Liver (tissue), 3 donors: ENCODE measurements around the gene ZBTB18.

Experiments
- JUND ChIP-seq, 2 donors: IDR thresholded peaks; 2 replicates each; pipeline ENCODE4 v1.6.1; 2016; ENCODE audit warnings: antibody characterized with exemption in 2 of 2
- NR2F2 ChIP-seq: IDR thresholded peaks from 2 replicates; pipeline ENCODE4 v1.6.1; 2016; ENCODE audit warnings: antibody characterized with exemption
- TF ChIP-seq, protein P1 (sequence below): IDR thresholded peaks from 2 replicates; pipeline ENCODE4 v1.6.1; 2016; ENCODE audit warnings: antibody characterized with exemption
- TF ChIP-seq, protein P2 (sequence below): fragments of 150-350 bp; IDR thresholded peaks from 2 replicates; pipeline ENCODE4 v1.5.1; 2017; ENCODE audit warnings: improper control_type of control experiment, low read depth, low read length; ENCODE audit not compliant: missing input control
- TF ChIP-seq, protein P3 (sequence below): IDR thresholded peaks from 2 replicates; pipeline ENCODE4 v1.6.1; 2016; ENCODE audit warnings: antibody characterized with exemption, mild to moderate bottlenecking
- donor health status: healthy.
- donor health status: healthy.

DNA sequence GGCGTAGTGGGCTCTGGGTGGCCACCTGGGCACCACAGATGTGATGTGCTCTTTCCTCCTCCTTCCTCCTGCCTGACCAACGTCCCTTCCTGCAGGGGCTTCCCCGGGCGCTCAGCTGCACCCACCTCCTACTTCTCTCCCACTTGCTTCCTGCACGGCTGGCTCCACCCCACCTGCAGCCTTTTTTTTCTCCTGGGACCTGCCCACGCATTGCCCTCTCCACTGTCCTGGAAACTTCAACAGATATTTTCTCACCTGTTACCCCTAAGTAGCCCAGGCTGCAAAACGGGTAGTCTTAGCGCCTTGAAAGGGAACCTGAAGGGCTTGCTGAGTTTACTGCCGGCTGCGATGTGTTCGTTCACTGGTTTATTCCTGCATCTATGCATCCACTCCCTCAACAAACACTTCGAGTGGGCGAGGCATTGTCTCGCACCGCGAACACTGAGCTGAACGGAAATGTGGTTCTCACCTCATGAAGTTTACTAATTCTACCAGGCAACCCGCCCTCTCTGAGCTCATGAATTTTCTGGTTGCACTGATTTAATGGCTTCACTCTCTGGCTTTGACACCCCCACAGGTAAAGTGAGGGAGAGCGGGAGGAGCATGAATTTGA is 23.6 kb downstream of the ZBTB18 start:
- TF ChIP-seq, protein P1, sequence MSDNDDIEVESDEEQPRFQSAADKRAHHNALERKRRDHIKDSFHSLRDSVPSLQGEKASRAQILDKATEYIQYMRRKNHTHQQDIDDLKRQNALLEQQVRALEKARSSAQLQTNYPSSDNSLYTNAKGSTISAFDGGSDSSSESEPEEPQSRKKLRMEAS = no peak
- TF ChIP-seq, protein P2, sequence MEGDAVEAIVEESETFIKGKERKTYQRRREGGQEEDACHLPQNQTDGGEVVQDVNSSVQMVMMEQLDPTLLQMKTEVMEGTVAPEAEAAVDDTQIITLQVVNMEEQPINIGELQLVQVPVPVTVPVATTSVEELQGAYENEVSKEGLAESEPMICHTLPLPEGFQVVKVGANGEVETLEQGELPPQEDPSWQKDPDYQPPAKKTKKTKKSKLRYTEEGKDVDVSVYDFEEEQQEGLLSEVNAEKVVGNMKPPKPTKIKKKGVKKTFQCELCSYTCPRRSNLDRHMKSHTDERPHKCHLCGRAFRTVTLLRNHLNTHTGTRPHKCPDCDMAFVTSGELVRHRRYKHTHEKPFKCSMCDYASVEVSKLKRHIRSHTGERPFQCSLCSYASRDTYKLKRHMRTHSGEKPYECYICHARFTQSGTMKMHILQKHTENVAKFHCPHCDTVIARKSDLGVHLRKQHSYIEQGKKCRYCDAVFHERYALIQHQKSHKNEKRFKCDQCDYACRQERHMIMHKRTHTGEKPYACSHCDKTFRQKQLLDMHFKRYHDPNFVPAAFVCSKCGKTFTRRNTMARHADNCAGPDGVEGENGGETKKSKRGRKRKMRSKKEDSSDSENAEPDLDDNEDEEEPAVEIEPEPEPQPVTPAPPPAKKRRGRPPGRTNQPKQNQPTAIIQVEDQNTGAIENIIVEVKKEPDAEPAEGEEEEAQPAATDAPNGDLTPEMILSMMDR = no peak
- no peak for TF ChIP-seq NR2F2
- no peak for TF ChIP-seq JUND (IDR thresholded peaks at IDR 0.05)
- TF ChIP-seq, protein P3, sequence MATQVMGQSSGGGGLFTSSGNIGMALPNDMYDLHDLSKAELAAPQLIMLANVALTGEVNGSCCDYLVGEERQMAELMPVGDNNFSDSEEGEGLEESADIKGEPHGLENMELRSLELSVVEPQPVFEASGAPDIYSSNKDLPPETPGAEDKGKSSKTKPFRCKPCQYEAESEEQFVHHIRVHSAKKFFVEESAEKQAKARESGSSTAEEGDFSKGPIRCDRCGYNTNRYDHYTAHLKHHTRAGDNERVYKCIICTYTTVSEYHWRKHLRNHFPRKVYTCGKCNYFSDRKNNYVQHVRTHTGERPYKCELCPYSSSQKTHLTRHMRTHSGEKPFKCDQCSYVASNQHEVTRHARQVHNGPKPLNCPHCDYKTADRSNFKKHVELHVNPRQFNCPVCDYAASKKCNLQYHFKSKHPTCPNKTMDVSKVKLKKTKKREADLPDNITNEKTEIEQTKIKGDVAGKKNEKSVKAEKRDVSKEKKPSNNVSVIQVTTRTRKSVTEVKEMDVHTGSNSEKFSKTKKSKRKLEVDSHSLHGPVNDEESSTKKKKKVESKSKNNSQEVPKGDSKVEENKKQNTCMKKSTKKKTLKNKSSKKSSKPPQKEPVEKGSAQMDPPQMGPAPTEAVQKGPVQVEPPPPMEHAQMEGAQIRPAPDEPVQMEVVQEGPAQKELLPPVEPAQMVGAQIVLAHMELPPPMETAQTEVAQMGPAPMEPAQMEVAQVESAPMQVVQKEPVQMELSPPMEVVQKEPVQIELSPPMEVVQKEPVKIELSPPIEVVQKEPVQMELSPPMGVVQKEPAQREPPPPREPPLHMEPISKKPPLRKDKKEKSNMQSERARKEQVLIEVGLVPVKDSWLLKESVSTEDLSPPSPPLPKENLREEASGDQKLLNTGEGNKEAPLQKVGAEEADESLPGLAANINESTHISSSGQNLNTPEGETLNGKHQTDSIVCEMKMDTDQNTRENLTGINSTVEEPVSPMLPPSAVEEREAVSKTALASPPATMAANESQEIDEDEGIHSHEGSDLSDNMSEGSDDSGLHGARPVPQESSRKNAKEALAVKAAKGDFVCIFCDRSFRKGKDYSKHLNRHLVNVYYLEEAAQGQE = no peak
